HEK293T (cell line): ENCODE data around the gene INTS3.

Experiments used
- CTCF ChIA-PET: fragments of 350-600 bp; formaldehyde crosslinking; extraction: SDS; loops from one replicate; lab custom pipeline; 2021; ENCODE audit warnings: antibody characterized with exemption, inconsistent platforms; lab: Yijun Ruan, JAX
- POLR2A ChIA-PET: fragments of 350-600 bp; formaldehyde crosslinking; extraction: SDS; loops from one replicate; lab custom pipeline; 2020; ENCODE audit warnings: antibody characterized with exemption, inconsistent platforms; lab: Yijun Ruan, JAX
- DNase-seq: peaks from one replicate; pipeline ENCODE4 v3.0.0; 2012; ENCODE audit warnings: mixed read lengths; ENCODE audit errors: extremely low spot score
- ARNT ChIP-seq: fragments of 450-650 bp; IDR thresholded peaks from 2 replicates; pipeline ENCODE4 v1.6.1; 2017; ENCODE audit warnings: mild to moderate bottlenecking
- BHLHE40 ChIP-seq: fragments of 450-650 bp; IDR thresholded peaks from 2 replicates; pipeline ENCODE4 v1.6.1; 2016; ENCODE audit warnings: mild to moderate bottlenecking, moderate library complexity, borderline replicate concordance
- CTBP1 ChIP-seq: fragments of 450-650 bp; IDR thresholded peaks from 2 replicates; pipeline ENCODE4 v1.6.1; 2016; ENCODE audit warnings: borderline replicate concordance
- ELF4 ChIP-seq: fragments of 450-650 bp; IDR thresholded peaks from 2 replicates; pipeline ENCODE4 v1.6.1; 2017; ENCODE audit warnings: antibody characterized with exemption
- FOXA1 ChIP-seq: fragments of 450-650 bp; IDR thresholded peaks from 2 replicates; pipeline ENCODE4 v1.6.1; 2016; ENCODE audit warnings: mild to moderate bottlenecking
- FOXK2 ChIP-seq: fragments of 450-650 bp; IDR thresholded peaks from 2 replicates; pipeline ENCODE4 v1.6.1; 2016; ENCODE audit warnings: mild to moderate bottlenecking
- HDGF ChIP-seq: fragments of 450-650 bp; IDR thresholded peaks from 2 replicates; pipeline ENCODE4 v1.6.1; 2017; ENCODE audit warnings: antibody characterized with exemption, borderline replicate concordance
- L3MBTL2 ChIP-seq: fragments of 450-650 bp; conservative IDR thresholded peaks from 2 replicates; pipeline ENCODE4 v1.6.1; 2016; ENCODE audit warnings: mild to moderate bottlenecking
- LEF1 ChIP-seq: fragments of 450-650 bp; IDR thresholded peaks from 2 replicates; pipeline ENCODE4 v1.6.1; 2017; ENCODE audit warnings: mild to moderate bottlenecking, borderline replicate concordance
- NFRKB ChIP-seq: fragments of 450-650 bp; IDR thresholded peaks from 2 replicates; pipeline ENCODE4 v1.6.1; 2016; ENCODE audit warnings: mild to moderate bottlenecking, moderate library complexity
- SP1 ChIP-seq: fragments of 450-650 bp; IDR thresholded peaks from 2 replicates; pipeline ENCODE4 v1.6.1; 2017
- SUZ12 ChIP-seq: fragments of 450-650 bp; IDR thresholded peaks from 2 replicates; pipeline ENCODE4 v1.6.1; 2016; ENCODE audit warnings: mild to moderate bottlenecking
- TARDBP ChIP-seq: fragments of 450-650 bp; IDR thresholded peaks from 2 replicates; pipeline ENCODE4 v1.6.1; 2016
- ZNF384 ChIP-seq: fragments of 450-650 bp; IDR thresholded peaks from 2 replicates; pipeline ENCODE4 v1.6.1; 2016
- TF ChIP-seq, protein P1 (sequence below): fragments of 450-650 bp; IDR thresholded peaks from 2 replicates; pipeline ENCODE4 v1.6.1; 2016

INTS3 gene, protein sequence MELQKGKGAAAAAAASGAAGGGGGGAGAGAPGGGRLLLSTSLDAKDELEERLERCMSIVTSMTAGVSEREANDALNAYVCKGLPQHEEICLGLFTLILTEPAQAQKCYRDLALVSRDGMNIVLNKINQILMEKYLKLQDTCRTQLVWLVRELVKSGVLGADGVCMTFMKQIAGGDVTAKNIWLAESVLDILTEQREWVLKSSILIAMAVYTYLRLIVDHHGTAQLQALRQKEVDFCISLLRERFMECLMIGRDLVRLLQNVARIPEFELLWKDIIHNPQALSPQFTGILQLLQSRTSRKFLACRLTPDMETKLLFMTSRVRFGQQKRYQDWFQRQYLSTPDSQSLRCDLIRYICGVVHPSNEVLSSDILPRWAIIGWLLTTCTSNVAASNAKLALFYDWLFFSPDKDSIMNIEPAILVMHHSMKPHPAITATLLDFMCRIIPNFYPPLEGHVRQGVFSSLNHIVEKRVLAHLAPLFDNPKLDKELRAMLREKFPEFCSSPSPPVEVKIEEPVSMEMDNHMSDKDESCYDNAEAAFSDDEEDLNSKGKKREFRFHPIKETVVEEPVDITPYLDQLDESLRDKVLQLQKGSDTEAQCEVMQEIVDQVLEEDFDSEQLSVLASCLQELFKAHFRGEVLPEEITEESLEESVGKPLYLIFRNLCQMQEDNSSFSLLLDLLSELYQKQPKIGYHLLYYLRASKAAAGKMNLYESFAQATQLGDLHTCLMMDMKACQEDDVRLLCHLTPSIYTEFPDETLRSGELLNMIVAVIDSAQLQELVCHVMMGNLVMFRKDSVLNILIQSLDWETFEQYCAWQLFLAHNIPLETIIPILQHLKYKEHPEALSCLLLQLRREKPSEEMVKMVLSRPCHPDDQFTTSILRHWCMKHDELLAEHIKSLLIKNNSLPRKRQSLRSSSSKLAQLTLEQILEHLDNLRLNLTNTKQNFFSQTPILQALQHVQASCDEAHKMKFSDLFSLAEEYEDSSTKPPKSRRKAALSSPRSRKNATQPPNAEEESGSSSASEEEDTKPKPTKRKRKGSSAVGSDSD

GRCh38 chr1:153727463-153728304 is at the start of gene INTS3:
Gene INTS3, plus strand, starts transcription at chr1:153728050. Its CDS starts 585 bp downstream, at chr1:153728635.
- ChIA-PET POLR2A (interaction anchor here (0.6 to 2.5 kb wide), 33 partner anchors 8 to 263 kb away, joined by 3 to 24 read pairs (median 4); partner anchors contain the start of genes CHTOP, CREB3L4, ILF2 and RPS27), CTCF (interaction anchor here (0.5 kb wide), 1 partner anchor 190 kb away, joined by 3 read pairs; no protein-coding TSS in a partner anchor)
- no peak for TF ChIP-seq HDGF
- TF ChIP-seq ARNT: no peak
- no peak for TF ChIP-seq NFRKB
- peak; percentile 98 for TF ChIP-seq L3MBTL2
- TF ChIP-seq, protein P1, sequence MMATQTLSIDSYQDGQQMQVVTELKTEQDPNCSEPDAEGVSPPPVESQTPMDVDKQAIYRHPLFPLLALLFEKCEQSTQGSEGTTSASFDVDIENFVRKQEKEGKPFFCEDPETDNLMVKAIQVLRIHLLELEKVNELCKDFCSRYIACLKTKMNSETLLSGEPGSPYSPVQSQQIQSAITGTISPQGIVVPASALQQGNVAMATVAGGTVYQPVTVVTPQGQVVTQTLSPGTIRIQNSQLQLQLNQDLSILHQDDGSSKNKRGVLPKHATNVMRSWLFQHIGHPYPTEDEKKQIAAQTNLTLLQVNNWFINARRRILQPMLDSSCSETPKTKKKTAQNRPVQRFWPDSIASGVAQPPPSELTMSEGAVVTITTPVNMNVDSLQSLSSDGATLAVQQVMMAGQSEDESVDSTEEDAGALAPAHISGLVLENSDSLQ: peak; percentile 99
- peak; percentile 100 for DNase-seq

- TF ChIP-seq L3MBTL2 (peak; percentile 57; the same call in 1 of the 2 replicates), ZNF384 (no peak)
- ChIA-PET CTCF (interaction anchor here (1.1 to 1.9 kb wide), 3 partner anchors 70 to 308 kb away, joined by 3 to 12 read pairs (median 4); partner anchors contain the start of gene RAB13), POLR2A (interaction anchor here (0.8 to 1.2 kb wide), 2 partner anchors 105 to 312 kb away, joined by 3 to 6 read pairs; no protein-coding TSS in a partner anchor)
- no peak for DNase-seq
Observed at GRCh38 chr1:153678519-153679336, 49.1 kb upstream of the INTS3 start, which contains the start of gene NPR1. Gene NPR1, plus strand, starts transcription at chr1:153678688. Its CDS starts 421 bp downstream, at chr1:153679109.

DNA sequence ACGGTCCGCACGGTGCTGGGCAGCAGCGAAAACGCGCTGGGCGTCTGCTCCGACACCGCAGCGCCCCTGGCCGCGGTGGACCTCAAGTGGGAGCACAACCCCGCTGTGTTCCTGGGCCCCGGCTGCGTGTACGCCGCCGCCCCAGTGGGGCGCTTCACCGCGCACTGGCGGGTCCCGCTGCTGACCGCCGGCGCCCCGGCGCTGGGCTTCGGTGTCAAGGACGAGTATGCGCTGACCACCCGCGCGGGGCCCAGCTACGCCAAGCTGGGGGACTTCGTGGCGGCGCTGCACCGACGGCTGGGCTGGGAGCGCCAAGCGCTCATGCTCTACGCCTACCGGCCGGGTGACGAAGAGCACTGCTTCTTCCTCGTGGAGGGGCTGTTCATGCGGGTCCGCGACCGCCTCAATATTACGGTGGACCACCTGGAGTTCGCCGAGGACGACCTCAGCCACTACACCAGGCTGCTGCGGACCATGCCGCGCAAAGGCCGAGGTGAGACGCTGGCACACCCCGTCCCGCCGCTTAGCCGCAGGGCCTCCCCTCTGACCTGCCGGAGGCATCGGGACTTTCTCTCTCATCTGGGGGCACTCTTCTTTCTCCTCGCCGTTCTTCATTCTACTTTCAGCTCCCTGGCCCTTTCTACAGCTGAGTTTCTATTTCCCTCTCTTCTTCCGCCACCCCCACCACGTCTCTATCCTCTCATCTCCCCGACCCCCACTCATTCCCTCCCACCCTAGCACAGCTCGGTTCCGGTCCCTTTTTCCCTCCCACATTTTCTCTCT is 48.3 kb upstream of the INTS3 start:
- CTCF ChIA-PET: no interaction called here
- POLR2A ChIA-PET: no interaction called here
- DNase-seq: no peak
- TF ChIP-seq SUZ12 (no peak), BHLHE40 (no peak), TARDBP (no peak), CTBP1 (no peak), LEF1 (no peak)
- TF ChIP-seq, protein P1: no peak

DNA sequence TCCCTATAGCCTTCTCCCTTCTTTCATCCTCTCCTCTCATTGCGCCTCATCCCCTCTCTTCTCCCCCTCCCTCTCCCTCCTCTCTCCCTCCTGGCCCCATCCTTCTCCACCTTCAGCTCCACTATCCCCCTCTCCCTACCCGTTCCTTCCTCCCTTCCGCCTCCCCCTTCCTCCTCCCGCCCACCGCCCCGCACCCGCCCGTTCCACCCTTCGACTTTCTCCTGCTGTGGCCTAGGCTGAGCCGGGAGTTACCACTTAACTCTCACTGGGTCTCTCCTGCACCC is 47.8 kb upstream of the INTS3 start:
- ChIA-PET POLR2A (no interaction called here), CTCF (no interaction called here)
- DNase-seq: no peak
- no peak for TF ChIP-seq NFRKB
- TF ChIP-seq SUZ12: no peak
- no peak for TF ChIP-seq TARDBP
- no peak for TF ChIP-seq LEF1
- no peak for TF ChIP-seq BHLHE40
- TF ChIP-seq ZNF384: no peak
- TF ChIP-seq, protein P1: no peak
- TF ChIP-seq ELF4: no peak
- no peak for TF ChIP-seq FOXK2
- TF ChIP-seq SP1: no peak
- no peak for TF ChIP-seq HDGF
- TF ChIP-seq L3MBTL2: no peak

DNA sequence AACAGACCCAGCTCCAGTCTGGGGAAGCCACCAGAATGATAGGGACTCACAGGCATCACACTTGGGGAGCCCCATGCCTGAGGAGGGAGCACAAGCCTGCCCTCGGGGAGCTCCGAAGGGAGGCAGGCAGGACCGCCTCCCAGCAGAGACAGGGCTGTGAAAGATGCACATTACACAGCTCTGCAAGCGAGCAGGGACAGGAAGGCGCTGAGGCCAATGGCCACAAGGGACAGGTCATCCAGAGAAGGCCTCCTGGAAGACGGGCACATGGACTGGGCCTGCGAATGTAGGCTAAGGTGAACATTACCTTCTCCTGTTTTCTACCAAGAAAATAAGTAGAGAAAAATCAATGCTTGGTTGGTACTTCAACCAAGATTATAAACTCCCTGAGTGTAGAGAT is 45.1 kb upstream of the INTS3 start:
- ChIA-PET POLR2A (interaction anchor here (1.4 kb wide), 1 partner anchor 45 kb away, joined by 3 read pairs; the partner anchor contains the start of gene INTS3), CTCF (no interaction called here)
- DNase-seq: no peak
- TF ChIP-seq ARNT (no peak), NFRKB (no peak), HDGF (no peak), ELF4 (no peak), L3MBTL2 (no peak), TARDBP (no peak), FOXA1 (no peak), LEF1 (no peak)
- TF ChIP-seq, protein P1: no peak
